ENCODE results near the gene DNAI2. TPM values are rescaled to one million over a fixed set of nuclear protein-coding genes. Genes with fewer than 3 reads are reported as not detected.

The DNAI2 gene
- total RNA-seq, 1 experiment from 2014 or later = not detected

Other genes starting within 250 kb of the DNAI2 start
- gene RPL38, start 70.6 kb upstream of the DNAI2 start, total RNA-seq (2021; ENCODE audit: unreplicated experiment) = 1,628 TPM
- 10.8 TPM for gene TTYH2, start 60.7 kb upstream of the DNAI2 start, total RNA-seq (2021; ENCODE audit: unreplicated experiment)
- 0.15 TPM for gene KIF19, start 52.0 kb downstream of the DNAI2 start, total RNA-seq (2021; ENCODE audit: unreplicated experiment)
- gene BTBD17, start 87.6 kb downstream of the DNAI2 start, total RNA-seq (2021; ENCODE audit: unreplicated experiment) = not detected
- not detected for gene GPR142, start 93.3 kb downstream of the DNAI2 start, total RNA-seq (2021; ENCODE audit: unreplicated experiment)
- gene GPRC5C, start 157.9 kb downstream of the DNAI2 start, total RNA-seq (2021; ENCODE audit: unreplicated experiment) = 54.4 TPM
- gene CD300A, start 192.4 kb downstream of the DNAI2 start, total RNA-seq (2021; ENCODE audit: unreplicated experiment) = 0.71 TPM

Measured in HCT116 (cell line).